Stimulated activated CD4-positive, alpha-beta T cell treated with anti-CD3 and anti-CD28 coated beads, Interleukin-1b, Interleukin-23, amount 100 ng/mL, for 1 hour (primary cell): Measurements from ENCODE around the gene SYNE1.
"Not testable (repeated sequence)": the region's sequence is repeated elsewhere in the genome, so short reads cannot be mapped to it uniquely, and the experiment has no call there.

ENCODE experiments used
- DNase-seq, 2 donors: peaks; one replicate each; pipeline ENCODE4 v3.0.0-alpha.2; 2020; ENCODE audit warnings: low read depth in 2 of 2

SYNE1 gene

GRCh38 chr6:152614776-152615175 lies 22.4 kb downstream of the SYNE1 start:
- DNase-seq = not testable (repeated sequence)

GRCh38 chr6:152609125-152609670 lies 28.0 kb downstream of the SYNE1 start:
- no peak for DNase-seq

GRCh38 chr6:152605941-152606340 lies 31.2 kb downstream of the SYNE1 start:
- DNase-seq = no peak

GRCh38 chr6:152605342-152605741 lies 31.8 kb downstream of the SYNE1 start:
- no peak for DNase-seq

- DNase-seq = no peak
Observed at GRCh38 chr6:152603911-152604310, 33.3 kb downstream of the SYNE1 start.

- no peak for DNase-seq
Observed at GRCh38 chr6:152600022-152600421, 37.1 kb downstream of the SYNE1 start.

- no peak for DNase-seq
Observed at GRCh38 chr6:152598901-152599537, 38.1 kb downstream of the SYNE1 start.

GRCh38 chr6:152598421-152598820 lies 38.7 kb downstream of the SYNE1 start:
- DNase-seq = no peak

- DNase-seq = no peak
Observed at GRCh38 chr6:152596726-152597125, 40.4 kb downstream of the SYNE1 start.

GRCh38 chr6:152595499-152595898 lies 41.7 kb downstream of the SYNE1 start:
- DNase-seq = no peak

- no peak for DNase-seq
Observed at GRCh38 chr6:152594701-152595100, 42.5 kb downstream of the SYNE1 start.

- no peak for DNase-seq
Observed at GRCh38 chr6:152588456-152588855, 48.7 kb downstream of the SYNE1 start.

- no peak for DNase-seq
Observed at GRCh38 chr6:152587473-152587872, 49.7 kb downstream of the SYNE1 start.

- DNase-seq = no peak
Observed at GRCh38 chr6:152585236-152585635, 51.9 kb downstream of the SYNE1 start.

- no peak for DNase-seq
Observed at GRCh38 chr6:152583888-152584287, 53.3 kb downstream of the SYNE1 start.

GRCh38 chr6:152576525-152576924 lies 60.6 kb downstream of the SYNE1 start:
- DNase-seq = no peak

GRCh38 chr6:152575621-152576150 lies 61.5 kb downstream of the SYNE1 start:
- no peak for DNase-seq

GRCh38 chr6:152575161-152575560 lies 62.0 kb downstream of the SYNE1 start:
- DNase-seq = no peak

GRCh38 chr6:152573762-152574161 lies 63.4 kb downstream of the SYNE1 start:
- DNase-seq = no peak

- no peak for DNase-seq
Observed at GRCh38 chr6:152572338-152573088, 64.6 kb downstream of the SYNE1 start.

GRCh38 chr6:152571943-152572337 lies 65.2 kb downstream of the SYNE1 start:
- no peak for DNase-seq

- DNase-seq = no peak
Observed at GRCh38 chr6:152571089-152571488, 66.1 kb downstream of the SYNE1 start.
